ENCODE results near the gene C16orf90.
"Not testable (repeated sequence)": the region's sequence is repeated elsewhere in the genome, so short reads cannot be mapped to it uniquely, and the experiment has no call there.

The C16orf90 gene

GRCh38 chr16:3513892-3514583 is 18.7 kb upstream of the C16orf90 start:
- no peak for DNase-seq (ENCODE audit: low read depth in 2 of 2)

- DNase-seq (ENCODE audit: low read depth in 2 of 2): no peak
Measured at GRCh38 chr16:3511286-3512180, 16.2 kb upstream of the C16orf90 start.

DNA sequence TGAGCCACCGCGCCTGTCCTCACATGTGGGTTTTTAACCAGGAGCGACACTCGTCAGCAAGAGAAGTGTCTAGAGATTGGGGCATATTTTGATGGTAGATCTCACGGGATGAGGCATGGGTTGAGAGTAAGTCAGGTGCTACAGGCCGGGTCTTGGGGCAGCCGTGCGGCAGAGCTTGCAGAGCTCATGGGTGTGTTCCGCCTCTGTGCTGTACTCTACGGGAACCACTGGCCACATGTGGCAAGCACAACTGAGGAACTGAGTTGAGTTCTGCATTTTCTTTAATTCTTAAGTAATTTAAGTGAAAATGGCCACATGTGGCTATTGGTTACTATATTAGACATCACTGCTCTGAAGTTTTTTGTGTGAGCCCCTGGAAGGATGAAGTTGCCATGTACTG is 15.1 kb upstream of the C16orf90 start:
- no peak for DNase-seq (ENCODE audit: low read depth in 2 of 2)

- DNase-seq (ENCODE audit: low read depth in 2 of 2): peak; percentile 31 to 55
Measured at GRCh38 chr16:3509470-3509928, 14.2 kb upstream of the C16orf90 start.

DNA sequence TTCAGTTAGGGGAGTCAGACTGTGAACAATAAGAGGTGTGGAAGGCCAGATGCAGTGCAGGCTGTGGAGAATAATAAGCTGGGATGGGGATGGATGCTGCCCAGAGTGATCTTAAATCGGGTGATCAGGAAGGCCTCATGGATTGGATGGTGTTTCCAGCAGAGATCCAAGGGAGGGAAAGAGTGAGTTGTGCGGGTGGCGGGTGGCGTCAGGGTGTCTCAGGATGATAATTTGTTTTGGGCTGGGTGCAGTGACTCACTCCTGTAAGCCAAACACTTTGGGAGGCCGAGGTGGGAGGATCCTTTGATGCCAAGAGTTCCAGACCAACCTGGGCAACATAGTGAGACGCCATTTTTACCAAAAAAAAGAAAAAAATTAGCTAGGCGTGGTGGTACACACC is 13.4 kb upstream of the C16orf90 start:
- DNase-seq (ENCODE audit: low read depth in 2 of 2): no peak

DNA sequence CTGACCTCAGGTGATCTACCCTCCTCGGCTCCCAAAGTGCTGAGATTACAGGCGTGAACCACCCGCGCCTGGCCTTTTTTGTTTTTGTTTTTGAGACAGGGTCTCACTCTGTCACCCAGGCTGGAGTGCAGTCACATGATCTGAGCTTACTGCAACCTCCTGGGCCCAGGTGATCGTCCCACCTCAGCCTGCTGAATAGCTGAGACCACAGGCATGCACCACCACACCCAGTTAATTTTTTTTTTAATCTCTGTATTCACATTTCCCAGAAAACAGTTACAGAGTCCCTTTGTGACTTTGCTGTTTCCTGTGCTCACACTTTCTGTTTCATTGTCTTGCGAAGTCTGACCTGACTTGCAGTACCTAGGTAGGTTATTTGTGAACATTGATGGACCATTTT is 8.2 kb upstream of the C16orf90 start:
- peak in 1 of 2 experiments; percentile 30 for DNase-seq (ENCODE audit: low read depth in 2 of 2)

GRCh38 chr16:3501783-3502400 is 6.6 kb upstream of the C16orf90 start:
- DNase-seq (ENCODE audit: low read depth in 2 of 2): no peak

DNA sequence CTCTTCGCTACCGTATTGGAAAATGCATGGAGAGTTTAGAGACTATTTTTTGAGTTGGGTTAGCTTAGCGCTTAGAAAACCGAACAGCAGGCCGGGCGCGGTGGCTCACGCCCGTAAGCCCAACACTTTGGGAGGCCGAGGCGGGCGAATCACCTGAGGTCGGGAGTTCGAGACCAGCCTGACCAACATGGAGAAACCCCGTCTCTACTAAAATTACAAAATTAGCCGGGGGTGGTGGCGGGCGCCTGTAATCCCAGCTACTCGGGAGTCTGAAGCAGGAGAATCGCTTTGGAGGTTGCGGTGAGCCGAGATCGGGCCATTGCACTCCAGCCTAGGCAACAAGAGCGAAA is 6.1 kb upstream of the C16orf90 start:
- not testable (repeated sequence) for DNase-seq (ENCODE audit: low read depth in 2 of 2)

GRCh38 chr16:3498988-3499387 is 3.7 kb upstream of the C16orf90 start:
- DNase-seq (ENCODE audit: low read depth in 2 of 2): no peak

- no peak for DNase-seq (ENCODE audit: low read depth in 2 of 2)
Measured at GRCh38 chr16:3497771-3498170, 2.5 kb upstream of the C16orf90 start.

- DNase-seq (ENCODE audit: low read depth in 2 of 2): no peak
Measured at GRCh38 chr16:3496386-3496785, 1.1 kb upstream of the C16orf90 start.

DNA sequence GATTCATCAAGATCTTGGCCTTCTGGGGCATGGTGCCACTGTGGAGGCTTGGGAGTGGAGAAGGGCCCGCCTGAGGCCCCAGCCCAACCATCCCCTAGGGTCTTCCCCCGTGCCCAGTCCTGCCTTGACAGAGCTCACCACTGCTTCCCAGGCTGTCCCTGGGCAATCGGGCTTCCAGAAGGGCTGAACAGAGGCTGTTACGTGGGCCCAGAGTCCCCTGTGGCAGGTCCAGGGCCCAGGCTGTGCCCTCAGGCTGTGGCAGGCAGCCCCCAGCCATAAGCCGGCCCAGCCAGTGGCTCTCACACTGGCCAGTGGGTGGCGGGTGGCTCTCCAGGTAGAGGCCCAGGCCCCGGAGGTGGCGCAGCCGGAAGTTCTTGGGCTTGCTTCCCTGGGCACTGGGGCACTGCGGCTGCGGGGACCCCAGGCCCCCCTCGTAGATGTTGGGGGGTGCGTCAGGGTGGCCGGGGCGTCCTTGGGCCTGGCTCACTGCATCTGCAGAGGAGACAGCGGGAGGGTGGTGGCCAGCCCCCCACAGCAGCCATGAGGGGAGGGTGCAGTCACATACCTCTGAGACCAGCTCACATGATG is 809 bp downstream of the C16orf90 start:
- no peak for DNase-seq (ENCODE audit: low read depth in 2 of 2)

GRCh38 chr16:3492356-3492755 is 2.9 kb downstream of the C16orf90 start:
- DNase-seq (ENCODE audit: low read depth in 2 of 2): no peak

GRCh38 chr16:3490911-3491629 is 4.2 kb downstream of the C16orf90 start:
- no peak for DNase-seq (ENCODE audit: low read depth in 2 of 2)

DNA sequence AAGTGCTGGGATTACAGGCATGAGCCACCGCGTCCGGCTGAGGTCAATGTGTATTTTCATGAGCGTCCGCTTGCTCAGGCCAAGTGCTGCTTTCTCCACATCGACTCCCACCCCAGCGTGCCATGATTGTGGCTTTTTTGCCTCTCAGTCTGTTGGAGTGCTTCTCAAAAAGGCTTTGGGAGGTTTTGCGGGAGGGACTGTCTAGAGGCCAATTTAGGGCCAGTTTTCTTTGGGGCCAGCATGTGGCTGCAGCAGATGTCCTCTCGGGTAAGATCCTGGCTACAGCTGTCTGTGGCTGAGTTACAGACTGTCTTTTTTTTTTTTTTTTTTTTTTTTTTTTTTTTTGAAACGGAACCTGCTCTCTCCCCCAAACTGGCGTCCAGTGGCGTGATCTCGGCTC is 6.5 kb downstream of the C16orf90 start:
- DNase-seq (ENCODE audit: low read depth in 2 of 2): no peak

GRCh38 chr16:3487521-3488410 is 7.5 kb downstream of the C16orf90 start:
- DNase-seq (ENCODE audit: low read depth in 2 of 2): no peak

DNA sequence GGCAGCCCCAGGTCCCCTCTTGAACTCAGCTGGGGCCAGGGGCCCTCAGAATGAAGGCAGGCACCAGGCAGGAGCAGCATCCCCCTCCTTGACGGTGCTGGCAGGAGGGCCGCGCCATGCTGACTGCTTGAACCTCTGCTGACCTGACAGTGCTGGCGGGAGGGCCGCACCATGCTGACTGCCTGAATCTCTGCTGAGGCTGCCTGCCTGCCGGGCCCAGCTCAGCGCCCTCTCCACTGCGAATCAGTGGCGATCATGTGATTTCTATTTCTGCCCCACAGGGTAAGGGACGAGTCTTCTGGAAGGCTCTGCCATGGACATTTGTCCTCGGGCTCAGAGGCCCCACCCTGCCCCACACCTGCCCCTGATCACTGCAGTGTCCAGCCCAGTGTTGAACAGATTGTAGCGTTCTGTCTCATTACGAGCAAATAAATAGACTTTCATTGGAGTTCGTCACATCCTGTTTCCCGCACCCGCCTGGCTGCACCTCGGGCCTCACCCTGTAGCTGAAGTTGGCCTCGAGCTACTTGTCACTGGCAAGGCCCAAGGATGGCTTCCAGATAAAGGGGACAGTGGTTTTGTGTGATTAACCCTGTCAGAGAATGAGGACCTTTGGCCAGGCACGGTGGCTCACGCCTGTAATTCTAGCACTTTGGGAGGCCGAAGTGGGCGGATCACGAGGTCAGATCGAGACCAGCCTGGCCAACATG is 8.6 kb downstream of the C16orf90 start:
- no peak for DNase-seq (ENCODE audit: low read depth in 2 of 2)

- DNase-seq (ENCODE audit: low read depth in 2 of 2): no peak
Measured at GRCh38 chr16:3485821-3486505, 9.3 kb downstream of the C16orf90 start.

- no peak for DNase-seq (ENCODE audit: low read depth in 2 of 2)
Measured at GRCh38 chr16:3485097-3485745, 10.1 kb downstream of the C16orf90 start.
